Left lung (tissue), 10 donors: ENCODE data around the gene MMEL1. TPM values are rescaled to one million over a fixed set of nuclear protein-coding genes. Genes with fewer than 3 reads are reported as not detected.

Source experiments
- ATAC-seq: fragments of 200-7000 bp; cut with Tn5 transposase; one replicate; pipeline ENCODE4 v1.9.1; 2020; ENCODE audit warnings: moderate library complexity
- DNase-seq, 4 donors: peaks; one replicate each; pipeline ENCODE4 v3.0.0-alpha.2; 2013 to 2020
- H3K27ac ChIP-seq, 2 donors: fragments of 200-600 bp; sonication (generic) in 1 of 2; one replicate each; pipeline versions ENCODE4 v1.5.0 to v1.8.0; 2020 to 2021
- H3K27me3 ChIP-seq, 2 donors: fragments of 200-600 bp; sonication (generic) in 1 of 2; one replicate each; pipeline versions ENCODE4 v1.5.0 to v1.8.0; 2020 to 2021
- H3K36me3 ChIP-seq, 2 donors: fragments of 200-600 bp; sonication (generic) in 1 of 2; one replicate each; pipeline versions ENCODE4 v1.5.0 to v1.8.0; 2020 to 2021
- H3K4me1 ChIP-seq, 2 donors: fragments of 200-600 bp; one replicate each; pipeline ENCODE4 v1.8.0; 2021
- H3K4me3 ChIP-seq, 2 donors: fragments of 200-600 bp; sonication (generic) in 1 of 2; one replicate each; pipeline versions ENCODE4 v1.5.0 to v1.8.0; 2020 to 2021; ENCODE audit warnings: mild to moderate bottlenecking in 1 of 2
- H3K9me3 ChIP-seq, 2 donors: fragments of 200-600 bp; sonication (generic) in 1 of 2; one replicate each; pipeline versions ENCODE4 v1.5.0 to v1.8.0; 2020 to 2021
- CTCF ChIP-seq, 2 donors: fragments of 200-600 bp; sonication (generic) in 1 of 2; IDR thresholded peaks; one replicate each; pipeline versions ENCODE4 v1.5.0 to v1.8.0; 2021; ENCODE audit warnings: antibody characterized with exemption in 2 of 2
- intact Hi-C, 2 donors: fragments of 100-400 bp; cut with DNase I; formaldehyde crosslinking; loops; one replicate each; pipeline versions ENCODE4 v1.11.2 to v1.14.2; 2022
- polyA plus RNA-seq, 6 donors: library from polyadenylated mRNA; unstranded; fragments of 120-200 nt; gene quantifications; one replicate each; pipeline ENCODE4 v1.2.1, GENCODE V29; 2013; ENCODE audit not compliant: insufficient read length in 6 of 6
- total RNA-seq, 2 donors: library from RNA; stranded (reverse); fragmentation: NEBNext Ultra II Directional; extraction: Animal tissue kit (Norgen Biotek cat#: 25700); gene quantifications; one replicate each; pipeline ENCODE4 v1.2.1, GENCODE V29; 2021
- donor health status: DM: no; HTN: yes; CAD: no.
- donor health status: DM: no; HTN: no; CAD: no.

MMEL1 gene
- total and polyA plus RNA-seq, 8 donors: 3.4 to 9.1 (median 3.9) TPM

- no peak overlapping the region for H3K4me3 ChIP-seq
- ATAC-seq (no peak), DNase-seq (no peak)
- no peaks in the 10 kb centered on the region for H3K27me3 ChIP-seq
- intact Hi-C loops: no loop called here
- TF ChIP-seq CTCF (IDR thresholded peaks at IDR 0.05): no peak
- H3K36me3 ChIP-seq: peaks cover 0 to 66% of the 10 kb centered on the region in 2 donors
- H3K9me3 ChIP-seq: no peaks in the 10 kb centered on the region
- H3K27ac ChIP-seq: no peak overlapping the region
- peaks cover 10 to 41% of the 10 kb centered on the region in 2 donors for H3K4me1 ChIP-seq
Observed at GRCh38 chr1:2560299-2561073, 72.3 kb downstream of the MMEL1 start.

- peaks cover 0 to 66% of the 10 kb centered on the region in 2 donors for H3K36me3 ChIP-seq
- intact Hi-C loops: no loop called here
- no peak for TF ChIP-seq CTCF (IDR thresholded peaks at IDR 0.05)
- no peaks in the 10 kb centered on the region for H3K27me3 ChIP-seq
- H3K4me1 ChIP-seq: peaks cover 12 to 49% of the 10 kb centered on the region in 2 donors
- peak in 1 of 4 donors; percentile 80 for DNase-seq
- ATAC-seq: no peak
- no peak overlapping the region for H3K27ac ChIP-seq
- no peaks in the 10 kb centered on the region for H3K9me3 ChIP-seq
- H3K4me3 ChIP-seq: no peak overlapping the region
Observed at GRCh38 chr1:2559509-2560298, 73.1 kb downstream of the MMEL1 start.

GRCh38 chr1:2558861-2559260 lies 74.0 kb downstream of the MMEL1 start:
- intact Hi-C loops: no loop called here
- DNase-seq (peak in 1 of 4 donors; percentile 69), ATAC-seq (no peak)
- peaks cover 12 to 58% of the 10 kb centered on the region in 2 donors for H3K4me1 ChIP-seq
- no peaks in the 10 kb centered on the region for H3K9me3 ChIP-seq
- no peak for TF ChIP-seq CTCF (IDR thresholded peaks at IDR 0.05)
- H3K27ac ChIP-seq: no peak overlapping the region
- no peak overlapping the region for H3K4me3 ChIP-seq
- peaks cover 0 to 63% of the 10 kb centered on the region in 2 donors for H3K36me3 ChIP-seq
- H3K27me3 ChIP-seq: no peaks in the 10 kb centered on the region

- intact Hi-C loops: no loop called here
- no peak for TF ChIP-seq CTCF (IDR thresholded peaks at IDR 0.05)
- Histone ChIP-seq H3K36me3 (peaks cover 0 to 59% of the 10 kb centered on the region in 2 donors), H3K9me3 (no peaks in the 10 kb centered on the region), H3K27ac (no peak overlapping the region), H3K27me3 (no peaks in the 10 kb centered on the region), H3K4me3 (peak overlapping the region in 1 of 2 donors; percentile 77), H3K4me1 (peaks cover 12 to 59% of the 10 kb centered on the region in 2 donors)
- no peak for ATAC-seq
- peak in 1 of 4 donors; percentile 73 for DNase-seq
Observed at GRCh38 chr1:2558420-2558819, 74.4 kb downstream of the MMEL1 start.
